K562 (cell line): ENCODE results near the gene MTSS2.

Source experiments
- CHD2 ChIP-seq: IDR thresholded peaks from 2 replicates; pipeline ENCODE4 v1.6.1; 2011; ENCODE audit warnings: low read depth, low read length
- DPF2 ChIP-seq: fragments of 450-650 bp; IDR thresholded peaks from 2 replicates; pipeline ENCODE4 v1.6.1; 2016
- HDAC2 ChIP-seq: fragments of 450-650 bp; IDR thresholded peaks from 2 replicates; pipeline ENCODE4 v1.6.1; 2016; ENCODE audit warnings: mild to moderate bottlenecking
- HMGN3 ChIP-seq: IDR thresholded peaks from 2 replicates; pipeline ENCODE4 v1.6.1; 2011; ENCODE audit warnings: borderline replicate concordance, low read depth, mild to moderate bottlenecking, mixed read lengths, low read length; ENCODE audit not compliant: insufficient read length; ENCODE audit errors: extremely low read depth
- NR2C2 ChIP-seq, 2 experiments: fragments of 200-800 bp in 1 of 2; sonication (Bioruptor generic) in 1 of 2; sonication (generic) in 1 of 2; formaldehyde crosslinking in 1 of 2; IDR thresholded peaks; 2 replicates each; pipeline versions ENCODE4 v1.6.1 to v1.8.0; 2016 to 2022; ENCODE audit warnings: mild to moderate bottlenecking in 1 of 2, missing compliant biosample characterization in 1 of 2, missing genetic modification characterization in 1 of 2, missing genetic modification reagents in 1 of 2
- PHB ChIP-seq: fragments of 250-450 bp; sonication (Bioruptor Pico); IDR thresholded peaks from 2 replicates; pipeline ENCODE4 v1.5.0; 2021
- POLR2AphosphoS5 ChIP-seq: IDR thresholded peaks from 2 replicates; pipeline ENCODE4 v1.6.1; 2011; ENCODE audit warnings: mild to moderate bottlenecking, low read depth, low read length, moderate library complexity; ENCODE audit not compliant: control insufficient read depth, insufficient read depth
- SNRNP70 ChIP-seq: fragments of 200-400 bp; formaldehyde crosslinking; optimal IDR thresholded peaks from 2 replicates; pipeline ENCODE3; 2017; ENCODE audit warnings: low read depth, low read length
- ZNF175 ChIP-seq: fragments of 200-800 bp; sonication (Bioruptor generic); IDR thresholded peaks from 2 replicates; pipeline ENCODE4 v1.6.1; 2016; ENCODE audit warnings: low read depth, mild to moderate bottlenecking, missing genetic modification characterization, missing compliant biosample characterization
- ZNF592 ChIP-seq: fragments of 450-650 bp; IDR thresholded peaks from 2 replicates; pipeline ENCODE4 v1.6.1; 2017; ENCODE audit warnings: antibody characterized with exemption, mild to moderate bottlenecking
- TF ChIP-seq, protein P1 (sequence below), 3 experiments: IDR thresholded peaks in 2 of 3; conservative IDR thresholded peaks in 1 of 3; 2 replicates each; pipeline ENCODE4 v1.5.1; 2011 to 2012; ENCODE audit warnings: low read length in 3 of 3, mild to moderate bottlenecking in 3 of 3, control low read depth in 2 of 3, improper control_type of control experiment in 1 of 3, inconsistent platforms in 1 of 3, low read depth in 1 of 3, mixed read lengths in 1 of 3, moderate library complexity in 1 of 3; ENCODE audit not compliant: insufficient read depth in 2 of 3
- TF ChIP-seq, protein P2 (sequence below): sonication (generic); formaldehyde crosslinking; IDR thresholded peaks from 2 replicates; pipeline ENCODE4 v1.9.0; 2022; ENCODE audit warnings: mild to moderate bottlenecking, missing genetic modification reagents
- TF ChIP-seq, protein P3 (sequence below): fragments of 450-650 bp; IDR thresholded peaks from 2 replicates; pipeline ENCODE4 v1.6.1; 2014; ENCODE audit warnings: low read depth, mild to moderate bottlenecking, moderate library complexity, borderline replicate concordance

DNA sequence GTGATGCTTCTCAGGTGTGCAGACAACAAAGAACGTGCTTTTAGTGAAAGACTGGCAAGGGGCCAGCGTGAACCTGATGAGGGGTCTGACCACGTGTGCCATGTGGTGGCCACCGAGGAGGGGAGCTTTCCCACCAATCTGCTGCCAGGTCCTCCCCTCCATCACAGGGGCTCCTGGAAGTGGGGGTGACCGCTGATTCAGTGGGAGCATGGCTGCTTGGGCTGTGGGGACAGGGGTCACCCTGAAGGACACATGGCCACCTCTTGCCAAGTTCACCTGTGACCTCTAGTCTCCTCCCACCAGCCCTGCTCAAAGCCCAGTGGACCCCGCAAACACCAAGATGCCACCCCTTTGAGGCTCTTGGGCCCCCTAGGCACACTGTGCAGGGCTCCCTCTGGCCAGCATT, 37.9 kb upstream of the MTSS2 start:
- TF ChIP-seq DPF2 (no peak), SNRNP70 (no peak), CHD2 (no peak), HDAC2 (no peak), ZNF592 (no peak), ZNF175 (no peak), HMGN3 (no peak), PHB (CRISPR knock-in tag) (no peak), POLR2AphosphoS5 (no peak), NR2C2 (CRISPR knock-in tag; IDR thresholded peaks at IDR 0.05) (no peak), NR2C2 (tag; IDR thresholded peaks at IDR 0.05) (no peak)
- TF ChIP-seq, protein P1, sequence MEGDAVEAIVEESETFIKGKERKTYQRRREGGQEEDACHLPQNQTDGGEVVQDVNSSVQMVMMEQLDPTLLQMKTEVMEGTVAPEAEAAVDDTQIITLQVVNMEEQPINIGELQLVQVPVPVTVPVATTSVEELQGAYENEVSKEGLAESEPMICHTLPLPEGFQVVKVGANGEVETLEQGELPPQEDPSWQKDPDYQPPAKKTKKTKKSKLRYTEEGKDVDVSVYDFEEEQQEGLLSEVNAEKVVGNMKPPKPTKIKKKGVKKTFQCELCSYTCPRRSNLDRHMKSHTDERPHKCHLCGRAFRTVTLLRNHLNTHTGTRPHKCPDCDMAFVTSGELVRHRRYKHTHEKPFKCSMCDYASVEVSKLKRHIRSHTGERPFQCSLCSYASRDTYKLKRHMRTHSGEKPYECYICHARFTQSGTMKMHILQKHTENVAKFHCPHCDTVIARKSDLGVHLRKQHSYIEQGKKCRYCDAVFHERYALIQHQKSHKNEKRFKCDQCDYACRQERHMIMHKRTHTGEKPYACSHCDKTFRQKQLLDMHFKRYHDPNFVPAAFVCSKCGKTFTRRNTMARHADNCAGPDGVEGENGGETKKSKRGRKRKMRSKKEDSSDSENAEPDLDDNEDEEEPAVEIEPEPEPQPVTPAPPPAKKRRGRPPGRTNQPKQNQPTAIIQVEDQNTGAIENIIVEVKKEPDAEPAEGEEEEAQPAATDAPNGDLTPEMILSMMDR (IDR thresholded peaks at IDR 0.05 in 2 of 3, conservative IDR thresholded peaks at IDR 0.05 in 1 of 3; ENCODE audit: insufficient read depth in 2 of 3, low read depth in 1 of 3, low read length in 3 of 3) = no peak
- TF ChIP-seq, protein P2, sequence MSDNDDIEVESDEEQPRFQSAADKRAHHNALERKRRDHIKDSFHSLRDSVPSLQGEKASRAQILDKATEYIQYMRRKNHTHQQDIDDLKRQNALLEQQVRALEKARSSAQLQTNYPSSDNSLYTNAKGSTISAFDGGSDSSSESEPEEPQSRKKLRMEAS = no peak
- TF ChIP-seq, protein P3, sequence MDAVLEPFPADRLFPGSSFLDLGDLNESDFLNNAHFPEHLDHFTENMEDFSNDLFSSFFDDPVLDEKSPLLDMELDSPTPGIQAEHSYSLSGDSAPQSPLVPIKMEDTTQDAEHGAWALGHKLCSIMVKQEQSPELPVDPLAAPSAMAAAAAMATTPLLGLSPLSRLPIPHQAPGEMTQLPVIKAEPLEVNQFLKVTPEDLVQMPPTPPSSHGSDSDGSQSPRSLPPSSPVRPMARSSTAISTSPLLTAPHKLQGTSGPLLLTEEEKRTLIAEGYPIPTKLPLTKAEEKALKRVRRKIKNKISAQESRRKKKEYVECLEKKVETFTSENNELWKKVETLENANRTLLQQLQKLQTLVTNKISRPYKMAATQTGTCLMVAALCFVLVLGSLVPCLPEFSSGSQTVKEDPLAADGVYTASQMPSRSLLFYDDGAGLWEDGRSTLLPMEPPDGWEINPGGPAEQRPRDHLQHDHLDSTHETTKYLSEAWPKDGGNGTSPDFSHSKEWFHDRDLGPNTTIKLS = no peak
